GM23338 (cell line): ENCODE results near the gene FGF22. TPM values are rescaled to one million over a fixed set of nuclear protein-coding genes. Genes with fewer than 3 reads are reported as not detected.

Source experiments
- ATAC-seq: fragments of 200-7000 bp; cut with Tn5 transposase; 3 replicates; pipeline ENCODE4 v1.9.1; 2020
- DNase-seq: peaks from one replicate; pipeline ENCODE4 v3.0.0-alpha.2; 2015; ENCODE audit warnings: low spot score
- H2AFZ ChIP-seq: fragments of 200-600 bp; sonication (generic); 2 replicates; pipeline ENCODE4 v1.8.0; 2016; ENCODE audit warnings: antibody characterized with exemption, mild to moderate bottlenecking, moderate library complexity
- H3F3A ChIP-seq: fragments of 200-600 bp; sonication (generic); replicated peaks from 2 replicates; pipeline ENCODE4 v1.8.0; 2017; ENCODE audit warnings: antibody characterized with exemption, mixed run types, low read depth
- H3K27ac ChIP-seq: fragments of 200-600 bp; sonication (generic); 2 replicates; pipeline ENCODE4 v1.6.1; 2016; ENCODE audit warnings: low read depth
- H3K27me3 ChIP-seq: fragments of 200-600 bp; sonication (generic); 2 replicates; pipeline ENCODE4 v1.8.0; 2016; ENCODE audit warnings: mild to moderate bottlenecking, mixed run types, moderate library complexity; ENCODE audit not compliant: insufficient read depth
- H3K36me3 ChIP-seq: fragments of 200-600 bp; sonication (generic); 2 replicates; pipeline ENCODE4 v1.8.0; 2016; ENCODE audit warnings: mild to moderate bottlenecking; ENCODE audit not compliant: insufficient read depth
- H3K4me1 ChIP-seq: fragments of 200-600 bp; sonication (generic); 2 replicates; pipeline ENCODE4 v1.8.0; 2016; ENCODE audit warnings: mild to moderate bottlenecking, moderate library complexity; ENCODE audit not compliant: insufficient read depth
- H3K4me2 ChIP-seq: fragments of 200-600 bp; sonication (generic); 2 replicates; pipeline ENCODE4 v1.7.1; 2017; ENCODE audit warnings: mixed run types
- H3K4me3 ChIP-seq: fragments of 200-600 bp; sonication (generic); 2 replicates; pipeline ENCODE4 v1.6.1; 2016; ENCODE audit warnings: mixed run types
- H3K79me2 ChIP-seq: fragments of 200-600 bp; sonication (generic); replicated peaks from 2 replicates; pipeline ENCODE4 v1.8.0; 2017; ENCODE audit warnings: mild to moderate bottlenecking; ENCODE audit not compliant: insufficient read depth
- H3K9me2 ChIP-seq: fragments of 200-600 bp; sonication (generic); 2 replicates; pipeline ENCODE4 v1.8.0; 2017; ENCODE audit not compliant: insufficient read depth
- H4K20me1 ChIP-seq: fragments of 200-600 bp; sonication (generic); replicated peaks from 2 replicates; pipeline ENCODE4 v1.8.0; 2017; ENCODE audit warnings: mild to moderate bottlenecking; ENCODE audit not compliant: insufficient read depth
- H3K27ac Mint-ChIP-seq: 2 replicates; pipeline ENCODE4 v1.8.0; 2020; ENCODE audit warnings: inconsistent platforms, mild to moderate bottlenecking, moderate library complexity, mixed read lengths
- H3K27me3 Mint-ChIP-seq: 3 replicates; pipeline ENCODE4 v1.8.0; 2022; ENCODE audit warnings: low read depth, mild to moderate bottlenecking, moderate library complexity, mixed read lengths, inconsistent platforms; ENCODE audit not compliant: insufficient read depth, poor library complexity
- H3K36me3 Mint-ChIP-seq: 3 replicates; pipeline ENCODE4 v1.8.0; 2021; ENCODE audit warnings: low read depth, mild to moderate bottlenecking, inconsistent platforms, moderate library complexity, mixed read lengths
- H3K4me1 Mint-ChIP-seq: 3 replicates; pipeline ENCODE4 v1.8.0; 2020; ENCODE audit warnings: mild to moderate bottlenecking, inconsistent platforms, mixed read lengths
- H3K4me3 Mint-ChIP-seq: 3 replicates; pipeline ENCODE4 v1.8.0; 2021; ENCODE audit warnings: moderate library complexity, mild to moderate bottlenecking, inconsistent platforms, mixed read lengths
- H3K9me3 Mint-ChIP-seq: 3 replicates; pipeline ENCODE4 v1.8.0; 2020; ENCODE audit warnings: moderate library complexity, mild to moderate bottlenecking, inconsistent platforms, mixed read lengths
- CTCF ChIP-seq, 2 experiments: fragments of 200-600 bp in 1 of 2; sonication (generic) in 1 of 2; conservative IDR thresholded peaks; 2 replicates each; pipeline versions ENCODE4 v1.5.1 to v1.6.1; 2016 to 2017; ENCODE audit warnings: antibody characterized with exemption in 2 of 2, low read depth in 2 of 2, mild to moderate bottlenecking in 2 of 2, moderate library complexity in 1 of 2
- JUNB ChIP-seq: IDR thresholded peaks from one replicate; pipeline ENCODE4 v1.6.1; 2016; ENCODE audit warnings: antibody characterized with exemption; ENCODE audit not compliant: unreplicated experiment
- REST ChIP-seq: IDR thresholded peaks from one replicate; pipeline ENCODE4 v1.6.1; 2018; ENCODE audit warnings: antibody characterized with exemption; ENCODE audit not compliant: unreplicated experiment
- ZNF462 ChIP-seq: fragments of 250-450 bp; sonication (Bioruptor Pico); IDR thresholded peaks from 2 replicates; pipeline ENCODE4 v1.5.0; 2020; ENCODE audit warnings: mild to moderate bottlenecking, moderate library complexity
- polyA plus RNA-seq: library from polyadenylated mRNA; unstranded; fragments of >200 nt; fragmentation: Nextera tagmentation; extraction: Ambion mirVana; gene quantifications from 2 replicates; pipeline ENCODE4 v1.2.1, GENCODE V29; 2016
- total RNA-seq: library from RNA; depleted of rRNA; stranded (reverse); fragments of >200 nt; shearing (Covaris generic); gene quantifications from 2 replicates; pipeline ENCODE4 v1.2.3, GENCODE V29; 2014

Gene FGF22
- total and polyA plus RNA-seq, 2 experiments from 2014 or later: 1.0 to 2.8 TPM

GRCh38 chr19:687569-688166 lies 48.0 kb downstream of the FGF22 start:
- no peaks in the 10 kb centered on the region for H3K4me1 ChIP-seq
- H3K4me3 ChIP-seq: no peak overlapping the region
- H3K27ac ChIP-seq: no peak overlapping the region
- no peaks in the 10 kb centered on the region for H3F3A ChIP-seq
- ATAC-seq (no peak), DNase-seq (no peak)
- H3K79me2 ChIP-seq: no peaks in the 10 kb centered on the region
- H3K9me2 ChIP-seq: no peaks in the 10 kb centered on the region
- no peak overlapping the region for H3K27ac Mint-ChIP-seq
- H3K36me3 Mint-ChIP-seq: no peaks in the 10 kb centered on the region
- no peaks in the 10 kb centered on the region for H4K20me1 ChIP-seq
- no peaks in the 10 kb centered on the region for H3K9me3 Mint-ChIP-seq
- H3K27me3 ChIP-seq: no peaks in the 10 kb centered on the region
- H3K36me3 ChIP-seq: no peaks in the 10 kb centered on the region
- no peak overlapping the region for H2AFZ ChIP-seq
- H3K4me3 Mint-ChIP-seq: no peak overlapping the region
- TF ChIP-seq REST: no peak
- H3K4me1 Mint-ChIP-seq: no peaks in the 10 kb centered on the region
- no peak overlapping the region for H3K4me2 ChIP-seq
- H3K27me3 Mint-ChIP-seq: peaks cover 12% of the 10 kb centered on the region

- H3K4me1 Mint-ChIP-seq: no peaks in the 10 kb centered on the region
- DNase-seq (no peak), ATAC-seq (no peak)
- no peak overlapping the region for H3K4me3 ChIP-seq
- H3K9me2 ChIP-seq: no peaks in the 10 kb centered on the region
- no peak overlapping the region for H3K27ac Mint-ChIP-seq
- H3K79me2 ChIP-seq: no peaks in the 10 kb centered on the region
- H3K9me3 Mint-ChIP-seq: no peaks in the 10 kb centered on the region
- no peaks in the 10 kb centered on the region for H3K36me3 Mint-ChIP-seq
- TF ChIP-seq ZNF462 (CRISPR knock-in tag) (no peak), CTCF (conservative IDR thresholded peaks at IDR 0.05; ENCODE audit: low read depth in 2 of 2) (no peak), JUNB (no peak)
- no peak overlapping the region for H3K4me2 ChIP-seq
- H3K4me3 Mint-ChIP-seq: no peak overlapping the region
- no peaks in the 10 kb centered on the region for H3F3A ChIP-seq
- no peaks in the 10 kb centered on the region for H4K20me1 ChIP-seq
- peaks cover 12% of the 10 kb centered on the region for H3K27me3 Mint-ChIP-seq
- H3K27ac ChIP-seq: no peak overlapping the region
- no peaks in the 10 kb centered on the region for H3K4me1 ChIP-seq
- no peaks in the 10 kb centered on the region for H3K27me3 ChIP-seq
- no peak overlapping the region for H2AFZ ChIP-seq
- H3K36me3 ChIP-seq: no peaks in the 10 kb centered on the region
Observed at GRCh38 chr19:688214-688613, 48.5 kb downstream of the FGF22 start.
